ENCODE results near the gene IL12RB2. TPM values are rescaled to one million over a fixed set of nuclear protein-coding genes. Genes with fewer than 3 reads are reported as not detected.
A peak's percentile ranks its signal among the peaks of the same experiment; 100 is the strongest.

IL12RB2 gene
- total and polyA plus RNA-seq, 4 experiments from 2014 or later = 3.6 to 7.3 (median 4.8) TPM

DNA sequence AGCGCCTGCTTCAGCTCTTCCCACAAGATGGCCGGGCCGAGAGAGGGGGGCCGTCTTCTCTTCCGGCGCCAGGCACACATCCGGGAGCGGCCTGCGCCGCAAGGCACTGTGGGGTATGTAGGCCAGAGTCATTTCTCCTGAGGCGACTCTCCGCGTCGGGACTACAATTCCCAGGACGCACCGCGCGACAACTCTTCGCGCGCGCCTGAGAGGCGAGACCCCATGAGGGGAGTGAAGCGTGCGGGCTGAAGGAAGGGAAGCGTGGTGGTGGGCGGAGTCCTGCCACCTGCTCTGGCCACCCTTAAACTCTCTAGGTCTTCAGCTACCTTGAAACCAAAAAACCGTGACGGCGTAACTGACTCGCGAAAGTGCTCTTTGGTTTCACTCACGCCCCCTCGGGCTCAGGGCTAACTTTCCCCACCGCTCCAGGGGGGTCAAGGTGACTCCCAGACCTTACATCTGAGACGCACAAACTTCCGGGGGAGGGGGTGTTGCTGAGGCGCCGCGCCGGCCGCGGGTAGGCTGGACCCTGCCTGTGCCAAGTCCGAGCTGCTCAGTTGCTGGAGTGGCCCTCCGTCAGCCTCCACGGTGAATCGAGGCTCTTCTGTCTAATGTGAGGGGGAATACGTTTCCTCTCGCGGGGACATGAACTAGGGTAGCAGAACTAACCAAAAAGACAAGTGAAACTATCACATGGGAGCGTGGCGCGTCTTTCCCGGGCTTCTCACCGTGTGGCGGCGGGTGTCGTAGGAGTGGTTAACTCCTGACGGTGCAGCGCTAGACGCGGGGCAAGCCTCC lies 122.9 kb downstream of the IL12RB2 start, which contains the start of gene SERBP1:
TSS of gene SERBP1 (minus strand) at position 45 of the 798 bp plus-strand sequence. CDS start 102 bp downstream, outside the sequence.
- H3K9me3 Mint-ChIP-seq = no peaks in the 10 kb centered on the region
- H3K27ac Mint-ChIP-seq = peak within 1 kb of the TSS; percentile 96 to 99 (median 98)
- ChIA-PET POLR2A (ENCODE audit: partially characterized antibody) (interaction anchor here (0.9 to 4.1 kb wide), 13 partner anchors 11 to 506 kb away, joined by 3 to 27 read pairs (median 6); partner anchors contain the start of genes DNAI4, GADD45A, IL12RB2 and MIER1), CTCF (ENCODE audit: partially characterized antibody) (interaction anchor here (0.7 to 1.7 kb wide), 2 partner anchors 218 to 507 kb away, joined by 3 to 5 read pairs; no protein-coding TSS in a partner anchor)
- Histone ChIP-seq H3K36me3 (ENCODE audit: insufficient read depth, low read length) (peaks cover 7% of the 10 kb centered on the region), H3K9me3 (ENCODE audit: control insufficient read depth in 1 of 2, low read length in 2 of 2) (no peaks in the 10 kb centered on the region), H3K4me3 (ENCODE audit: low read length in 2 of 2) (peak within 1 kb of the TSS; percentile 87 to 91), H3K27me3 (ENCODE audit: insufficient read depth, low read length) (no peaks in the 10 kb centered on the region), H3K4me1 (ENCODE audit: insufficient read depth, low read length) (peaks cover 36% of the 10 kb centered on the region), H3K27ac (ENCODE audit: low read depth, low read length) (peak within 1 kb of the TSS; percentile 88)
- H3K4me1 Mint-ChIP-seq = peaks cover 29 to 57% (median 34%) of the 10 kb centered on the region in 4 donors
- intact Hi-C loops (cut with micrococcal nuclease) = loop anchor here (1.0 to 10.0 kb wide), 8 partner anchors 70 to 666 kb away; partner anchors contain the start of genes DNAI4, GADD45A and MIER1
- H3K27me3 Mint-ChIP-seq = no peaks in the 10 kb centered on the region
- H3K36me3 Mint-ChIP-seq = peaks cover 13 to 50% of the 10 kb centered on the region in 2 donors
- peak; percentile 94 to 97 (median 96) for DNase-seq
- peak within 1 kb of the TSS; percentile 92 to 99 (median 95) for H3K4me3 Mint-ChIP-seq

DNA sequence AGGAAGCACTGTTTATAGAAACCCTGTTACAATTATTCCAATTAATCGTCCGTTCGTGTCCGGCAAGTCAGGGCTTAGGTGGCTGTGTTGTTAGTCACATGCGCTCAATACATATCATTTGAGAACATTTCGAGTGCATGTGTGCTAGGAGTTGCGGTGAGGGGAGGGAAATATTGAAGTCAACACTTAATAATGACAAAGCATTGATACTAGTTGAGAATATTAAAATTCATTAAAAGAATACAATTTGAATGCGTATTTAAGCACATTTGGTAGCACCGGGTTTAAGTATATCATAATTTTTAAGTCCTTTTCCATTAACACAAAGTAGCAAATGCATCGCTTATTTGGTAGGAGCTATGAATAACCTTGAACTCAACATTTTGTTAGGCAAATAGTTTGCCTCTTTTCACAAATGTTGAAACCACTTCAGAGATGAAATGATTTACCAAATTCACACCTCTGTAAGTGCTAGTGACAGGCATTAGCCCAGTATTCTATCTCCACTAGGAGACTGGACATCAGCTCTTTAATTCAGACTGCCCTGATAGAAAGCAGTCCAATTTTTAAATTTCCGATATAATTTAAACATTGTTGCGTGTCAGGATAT lies 123.6 kb downstream of the IL12RB2 start:
- POLR2A ChIA-PET (ENCODE audit: partially characterized antibody) = interaction anchor here (1.2 to 4.1 kb wide), 7 partner anchors 12 to 507 kb away, joined by 5 to 27 read pairs (median 15); partner anchors contain the start of genes DNAI4, GADD45A, MIER1 and SLC35D1
- no peak for DNase-seq
- Histone ChIP-seq H3K36me3 (ENCODE audit: insufficient read depth, low read length) (no peaks in the 10 kb centered on the region), H3K4me3 (ENCODE audit: low read length in 2 of 2) (peak overlapping the region; percentile 78 to 91), H3K9me3 (ENCODE audit: control insufficient read depth in 1 of 2, low read length in 2 of 2) (no peaks in the 10 kb centered on the region), H3K27ac (ENCODE audit: low read depth, low read length) (peak overlapping the region; percentile 88), H3K4me1 (ENCODE audit: insufficient read depth, low read length) (peaks cover 29% of the 10 kb centered on the region), H3K27me3 (ENCODE audit: insufficient read depth, low read length) (no peaks in the 10 kb centered on the region)
- intact Hi-C loops (cut with micrococcal nuclease) = loop anchor here (2.0 to 10.0 kb wide), 3 partner anchors 70 to 666 kb away; no protein-coding TSS in a partner anchor
- Mint-ChIP-seq H3K36me3 (peaks cover 10 to 43% of the 10 kb centered on the region in 2 donors), H3K27ac (peak overlapping the region; percentile 96 to 99 (median 98)), H3K27me3 (no peaks in the 10 kb centered on the region), H3K4me3 (peak overlapping the region; percentile 92 to 99 (median 95)), H3K4me1 (peaks cover 23 to 50% (median 28%) of the 10 kb centered on the region in 4 donors), H3K9me3 (no peaks in the 10 kb centered on the region)
- CTCF ChIA-PET (ENCODE audit: partially characterized antibody) = interaction anchor here (0.8 to 1.5 kb wide), 4 partner anchors 48 to 436 kb away, joined by 3 to 7 read pairs (median 4); no protein-coding TSS in a partner anchor

DNA sequence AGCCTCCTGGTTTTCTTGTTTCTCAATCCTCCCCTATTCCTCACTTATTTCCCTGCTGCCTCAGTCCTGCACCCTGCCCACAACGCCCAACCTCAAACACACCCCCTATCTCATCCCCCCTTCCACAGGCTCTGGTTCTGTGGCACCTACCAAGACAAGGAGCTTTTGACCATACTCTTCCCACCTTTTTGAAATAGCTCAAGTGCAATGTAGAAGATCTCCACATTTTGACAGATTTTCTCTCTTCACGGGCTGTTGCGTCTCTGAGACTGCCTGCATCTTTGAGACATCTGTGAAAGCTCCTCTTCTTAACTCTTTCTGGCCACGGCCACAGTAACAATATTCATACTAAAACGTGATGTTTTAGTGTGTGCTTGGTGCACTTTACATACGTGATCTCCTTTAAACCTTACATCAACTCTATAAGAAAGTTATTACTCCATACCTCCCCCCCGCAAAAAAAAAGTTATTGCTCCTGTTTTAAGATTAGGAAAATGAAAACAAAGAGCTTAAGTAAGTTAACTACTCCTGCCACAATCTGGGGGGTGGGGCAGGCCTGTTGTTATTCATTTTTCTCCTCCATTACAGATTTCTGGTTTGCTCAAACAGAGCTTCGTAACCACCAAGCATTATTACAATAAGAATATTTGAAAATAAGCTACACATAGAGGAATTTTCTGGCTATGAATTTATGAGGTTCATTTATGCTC lies 124.4 kb downstream of the IL12RB2 start:
- Histone ChIP-seq H3K27me3 (ENCODE audit: insufficient read depth, low read length) (no peaks in the 10 kb centered on the region), H3K27ac (ENCODE audit: low read depth, low read length) (peak overlapping the region; percentile 88), H3K4me1 (ENCODE audit: insufficient read depth, low read length) (peaks cover 22% of the 10 kb centered on the region), H3K4me3 (ENCODE audit: low read length in 2 of 2) (no peak overlapping the region), H3K36me3 (ENCODE audit: insufficient read depth, low read length) (no peaks in the 10 kb centered on the region), H3K9me3 (ENCODE audit: control insufficient read depth in 1 of 2, low read length in 2 of 2) (no peaks in the 10 kb centered on the region)
- intact Hi-C loops (cut with micrococcal nuclease) = loop anchor here (2.0 to 10.0 kb wide), 3 partner anchors 69 to 667 kb away; no protein-coding TSS in a partner anchor
- POLR2A ChIA-PET (ENCODE audit: partially characterized antibody) = interaction anchor here (1.2 to 2.3 kb wide), 3 partner anchors 243 to 508 kb away, joined by 5 to 16 read pairs (median 5); partner anchors contain the start of genes DNAI4, MIER1 and SLC35D1
- CTCF ChIA-PET (ENCODE audit: partially characterized antibody) = interaction anchor here (0.8 to 1.5 kb wide), 6 partner anchors 9 to 437 kb away, joined by 3 to 7 read pairs (median 3); no protein-coding TSS in a partner anchor
- H3K4me1 Mint-ChIP-seq = peaks cover 20 to 45% (median 23%) of the 10 kb centered on the region in 4 donors
- H3K27me3 Mint-ChIP-seq = no peaks in the 10 kb centered on the region
- peaks cover 9 to 39% of the 10 kb centered on the region in 2 donors for H3K36me3 Mint-ChIP-seq
- H3K27ac Mint-ChIP-seq = peak overlapping the region; percentile 83 to 98 (median 98)
- peak overlapping the region; percentile 26 to 99 (median 72) for H3K4me3 Mint-ChIP-seq
- H3K9me3 Mint-ChIP-seq = no peaks in the 10 kb centered on the region
- DNase-seq = no peak

DNA sequence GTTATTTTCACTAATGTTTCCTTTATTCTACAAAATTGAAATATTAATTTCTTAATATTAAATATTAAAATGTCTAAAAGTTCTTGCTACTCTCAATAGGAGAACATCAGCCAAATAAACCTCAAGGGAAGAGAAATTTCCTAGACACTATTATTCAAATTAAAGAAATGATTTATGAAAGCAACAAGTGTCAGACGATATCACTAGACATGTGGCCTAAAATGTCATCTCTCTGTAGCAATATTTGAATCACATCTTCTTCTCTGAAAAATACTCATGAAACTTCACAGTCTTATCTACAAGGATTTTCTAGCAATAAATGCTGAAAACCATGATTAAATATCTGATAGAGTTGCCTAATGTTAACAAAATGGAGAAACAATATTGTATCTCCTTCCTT lies 125.1 kb downstream of the IL12RB2 start:
- intact Hi-C loops (cut with micrococcal nuclease) = loop anchor here (5.0 to 10.0 kb wide), 2 partner anchors 200 to 668 kb away; no protein-coding TSS in a partner anchor
- H3K4me3 Mint-ChIP-seq = no peak overlapping the region
- H3K9me3 Mint-ChIP-seq = no peaks in the 10 kb centered on the region
- DNase-seq = no peak
- peaks cover 13 to 37% (median 16%) of the 10 kb centered on the region in 4 donors for H3K4me1 Mint-ChIP-seq
- no peaks in the 10 kb centered on the region for H3K27me3 Mint-ChIP-seq
- Histone ChIP-seq H3K27ac (ENCODE audit: low read depth, low read length) (no peak overlapping the region), H3K9me3 (ENCODE audit: control insufficient read depth in 1 of 2, low read length in 2 of 2) (no peaks in the 10 kb centered on the region), H3K27me3 (ENCODE audit: insufficient read depth, low read length) (no peaks in the 10 kb centered on the region), H3K4me1 (ENCODE audit: insufficient read depth, low read length) (peaks cover 14% of the 10 kb centered on the region), H3K4me3 (ENCODE audit: low read length in 2 of 2) (no peak overlapping the region), H3K36me3 (ENCODE audit: insufficient read depth, low read length) (no peaks in the 10 kb centered on the region)
- H3K27ac Mint-ChIP-seq = peak overlapping the region in 1 of 7 donors; percentile 35
- peaks cover 9 to 31% of the 10 kb centered on the region in 2 donors for H3K36me3 Mint-ChIP-seq
- POLR2A ChIA-PET (ENCODE audit: partially characterized antibody) = no interaction called here
- CTCF ChIA-PET (ENCODE audit: partially characterized antibody) = interaction anchor here (0.8 to 1.5 kb wide), 4 partner anchors 8 to 437 kb away, joined by 3 to 7 read pairs (median 3); no protein-coding TSS in a partner anchor

DNA sequence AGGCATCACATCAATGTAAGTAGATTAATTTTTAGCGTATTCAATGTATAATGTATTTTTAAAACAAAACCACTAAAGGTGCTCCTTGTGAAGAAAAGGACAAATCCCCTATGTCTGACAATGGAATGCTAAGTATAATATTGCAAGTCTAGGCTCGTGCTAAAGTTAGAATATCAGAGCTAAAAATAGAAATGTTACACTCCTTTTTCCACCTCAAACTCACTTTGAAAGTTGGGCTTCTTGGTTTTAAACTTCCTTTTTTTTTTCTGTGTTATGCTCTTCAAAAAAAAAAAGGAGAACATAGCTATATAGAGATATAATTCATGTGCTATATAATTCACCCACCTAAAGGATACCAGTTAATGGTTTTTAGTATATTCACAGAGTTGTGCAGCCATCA lies 126.2 kb downstream of the IL12RB2 start:
- peak overlapping the region in 1 of 7 donors; percentile 37 for H3K27ac Mint-ChIP-seq
- peaks cover 8% of the 10 kb centered on the region for H3K4me1 ChIP-seq (ENCODE audit: insufficient read depth, low read length)
- no peaks in the 10 kb centered on the region for H3K9me3 Mint-ChIP-seq
- no peaks in the 10 kb centered on the region for H3K36me3 ChIP-seq (ENCODE audit: insufficient read depth, low read length)
- peaks cover 7 to 22% of the 10 kb centered on the region in 2 donors for H3K36me3 Mint-ChIP-seq
- no peak for DNase-seq
- H3K4me3 Mint-ChIP-seq = no peak overlapping the region
- POLR2A ChIA-PET (ENCODE audit: partially characterized antibody) = no interaction called here
- no peaks in the 10 kb centered on the region for H3K9me3 ChIP-seq (ENCODE audit: control insufficient read depth in 1 of 2, low read length in 2 of 2)
- H3K4me3 ChIP-seq (ENCODE audit: low read length in 2 of 2) = no peak overlapping the region
- H3K27me3 ChIP-seq (ENCODE audit: insufficient read depth, low read length) = no peaks in the 10 kb centered on the region
- CTCF ChIA-PET (ENCODE audit: partially characterized antibody) = no interaction called here
- H3K27ac ChIP-seq (ENCODE audit: low read depth, low read length) = no peak overlapping the region
- intact Hi-C loops (cut with micrococcal nuclease) = loop anchor here (5.0 to 10.0 kb wide), 2 partner anchors 202 to 669 kb away; no protein-coding TSS in a partner anchor
- H3K27me3 Mint-ChIP-seq = no peaks in the 10 kb centered on the region
- H3K4me1 Mint-ChIP-seq = peaks cover 8 to 27% (median 11%) of the 10 kb centered on the region in 4 donors

DNA sequence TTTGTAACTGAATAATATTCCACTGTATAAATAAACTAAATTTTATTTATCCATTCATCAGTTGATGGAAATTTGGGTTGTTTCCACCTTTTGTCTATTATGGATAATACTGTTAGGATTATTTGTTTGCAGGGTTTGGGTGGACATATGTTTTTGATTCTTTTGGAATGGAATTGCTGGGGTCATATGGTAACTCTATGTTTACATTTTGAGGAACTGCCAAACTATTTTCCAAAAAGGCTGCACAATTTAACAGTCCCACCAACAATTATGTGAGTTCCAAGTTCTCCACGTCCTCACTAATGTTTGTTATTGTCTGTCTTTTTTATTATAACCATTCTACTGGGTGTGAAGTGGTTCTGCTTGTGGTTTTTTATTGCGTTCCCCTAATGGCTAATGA lies 126.8 kb downstream of the IL12RB2 start:
- H3K27me3 ChIP-seq (ENCODE audit: insufficient read depth, low read length) = no peaks in the 10 kb centered on the region
- peaks cover 6 to 23% (median 11%) of the 10 kb centered on the region in 4 donors for H3K4me1 Mint-ChIP-seq
- H3K27me3 Mint-ChIP-seq = no peaks in the 10 kb centered on the region
- ChIA-PET CTCF (ENCODE audit: partially characterized antibody) (no interaction called here), POLR2A (ENCODE audit: partially characterized antibody) (no interaction called here)
- DNase-seq = no peak
- intact Hi-C loops (cut with micrococcal nuclease) = loop anchor here (5.0 to 10.0 kb wide), 2 partner anchors 202 to 670 kb away; no protein-coding TSS in a partner anchor
- H3K4me3 ChIP-seq (ENCODE audit: low read length in 2 of 2) = no peak overlapping the region
- peaks cover 4 to 15% of the 10 kb centered on the region in 2 donors for H3K36me3 Mint-ChIP-seq
- H3K4me3 Mint-ChIP-seq = no peak overlapping the region
- H3K36me3 ChIP-seq (ENCODE audit: insufficient read depth, low read length) = no peaks in the 10 kb centered on the region
- H3K9me3 Mint-ChIP-seq = no peaks in the 10 kb centered on the region
- peaks cover 8% of the 10 kb centered on the region for H3K4me1 ChIP-seq (ENCODE audit: insufficient read depth, low read length)
- no peaks in the 10 kb centered on the region for H3K9me3 ChIP-seq (ENCODE audit: control insufficient read depth in 1 of 2, low read length in 2 of 2)
- no peak overlapping the region for H3K27ac ChIP-seq (ENCODE audit: low read depth, low read length)
- peak overlapping the region in 1 of 7 donors; percentile 37 for H3K27ac Mint-ChIP-seq
